ENCODE measurements around the gene OR52B2. TPM values are rescaled to one million over a fixed set of nuclear protein-coding genes. Genes with fewer than 3 reads are reported as not detected.
"Not testable (repeated sequence)": the region's sequence is repeated elsewhere in the genome, so short reads cannot be mapped to it uniquely, and the experiment has no call there.

OR52B2 gene
- total RNA-seq, 5 donors from 2014 or later (not counting 1 experiment from before 2014, with no cell fraction given), result not detected

- ChIA-PET POLR2A (no interaction called here), CTCF (no interaction called here)
- no peak overlapping the region for H3K27ac Mint-ChIP-seq
- H3K9me3 Mint-ChIP-seq, result no peaks in the 10 kb centered on the region
- no peaks in the 10 kb centered on the region for H3K36me3 Mint-ChIP-seq
- H3K27me3 Mint-ChIP-seq, result no peaks in the 10 kb centered on the region
- ATAC-seq (replicated peaks in 1 of 4) (no peak), DNase-seq (no peak)
- H3K4me3 ChIP-seq (ENCODE audit: control insufficient read depth in 1 of 2, extremely low read depth in 1 of 2, low read length in 1 of 2), result no peak overlapping the region
- no peak overlapping the region for H3K4me3 Mint-ChIP-seq
- no peaks in the 10 kb centered on the region for H3K27me3 ChIP-seq (replicated peaks in 1 of 2; ENCODE audit: control insufficient read depth in 2 of 2, extremely low read depth in 1 of 2, insufficient read depth in 2 of 2, low read length in 1 of 2)
- no peaks in the 10 kb centered on the region for H3K9me3 ChIP-seq
- H3K4me1 Mint-ChIP-seq, result peaks cover 0 to 8% (median 7%) of the 10 kb centered on the region in 3 donors
- no peak overlapping the region for H3K27ac ChIP-seq (ENCODE audit: low read length)
- H3K4me1 ChIP-seq (ENCODE audit: control insufficient read depth in 1 of 2, extremely low read depth in 1 of 2, insufficient read depth in 2 of 2, low read length in 2 of 2), result no peaks in the 10 kb centered on the region
- no peaks in the 10 kb centered on the region for H3K36me3 ChIP-seq (ENCODE audit: control insufficient read depth in 2 of 2, extremely low read depth in 1 of 2, insufficient read depth in 1 of 2, low read length in 1 of 2)
Measured at GRCh38 chr11:6191742-6192141, 21.6 kb upstream of the OR52B2 start.

GRCh38 chr11:6175440-6175839 lies 5.3 kb upstream of the OR52B2 start:
- ATAC-seq (replicated peaks in 1 of 4) (no peak), DNase-seq (no peak)
- no peaks in the 10 kb centered on the region for H3K36me3 ChIP-seq (ENCODE audit: control insufficient read depth in 2 of 2, extremely low read depth in 1 of 2, insufficient read depth in 1 of 2, low read length in 1 of 2)
- Mint-ChIP-seq H3K4me1 (peaks cover 7 to 16% (median 11%) of the 10 kb centered on the region in 3 donors), H3K4me3 (no peak overlapping the region), H3K36me3 (no peaks in the 10 kb centered on the region), H3K27ac (no peak overlapping the region), H3K9me3 (peaks cover 0 to 9% (median 0%) of the 10 kb centered on the region in 3 donors), H3K27me3 (peaks cover 12 to 13% of the 10 kb centered on the region in 2 donors)
- H3K4me3 ChIP-seq (ENCODE audit: control insufficient read depth in 1 of 2, extremely low read depth in 1 of 2, low read length in 1 of 2), result no peak overlapping the region
- ChIA-PET POLR2A (interaction anchor here in 1 of 2 donors (0.9 kb wide), 1 partner anchor 62 kb away, joined by 4 read pairs; no protein-coding TSS in a partner anchor), CTCF (no interaction called here)
- no peaks in the 10 kb centered on the region for H3K9me3 ChIP-seq
- peaks cover 0 to 2% of the 10 kb centered on the region in 2 experiments for H3K4me1 ChIP-seq (ENCODE audit: control insufficient read depth in 1 of 2, extremely low read depth in 1 of 2, insufficient read depth in 2 of 2, low read length in 2 of 2)
- 68% methylated on average over 2 of the region's 2 CpGs for WGBS (ENCODE audit: insufficient coverage)
- no peaks in the 10 kb centered on the region for H3K27me3 ChIP-seq (replicated peaks in 1 of 2; ENCODE audit: control insufficient read depth in 2 of 2, extremely low read depth in 1 of 2, insufficient read depth in 2 of 2, low read length in 1 of 2)
- no peak overlapping the region for H3K27ac ChIP-seq (ENCODE audit: low read length)

DNA sequence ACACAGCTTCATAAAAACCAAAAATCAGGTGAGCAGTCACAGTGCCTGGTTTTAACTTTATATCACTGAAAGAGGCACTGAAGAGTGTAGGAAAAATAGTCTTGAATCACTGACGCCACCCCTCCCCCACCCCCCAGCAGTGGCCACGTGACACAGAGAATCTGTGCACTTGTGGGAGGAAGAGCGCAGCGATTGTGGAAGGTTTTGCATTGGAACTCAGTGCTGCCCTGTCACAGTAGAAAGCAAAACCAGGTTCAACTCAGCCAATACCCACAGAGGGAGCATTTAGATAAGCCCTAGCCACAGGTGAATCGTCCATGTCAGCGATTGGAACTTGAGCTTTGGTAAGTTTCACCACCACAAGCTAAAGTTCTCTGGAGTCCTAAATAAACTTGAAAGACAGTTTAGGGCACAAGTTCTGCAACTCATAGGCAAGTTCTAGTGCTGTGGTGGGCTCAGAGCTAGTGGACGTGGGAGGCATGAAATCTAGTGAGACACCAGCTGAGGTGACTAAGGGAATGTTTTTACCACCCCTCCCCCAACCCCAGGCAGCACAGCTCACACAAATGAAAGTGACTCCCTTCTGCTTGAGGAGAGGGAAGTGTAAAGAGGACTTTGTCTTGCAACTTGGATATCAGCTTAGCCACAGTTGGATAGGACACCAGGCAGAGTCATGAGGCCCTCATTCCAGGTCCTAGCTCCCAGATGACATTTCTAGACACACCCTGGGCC lies 13.3 kb downstream of the OR52B2 start:
- Histone ChIP-seq H3K36me3 (ENCODE audit: control insufficient read depth in 2 of 2, extremely low read depth in 1 of 2, insufficient read depth in 1 of 2, low read length in 1 of 2) (no peaks in the 10 kb centered on the region), H3K27ac (ENCODE audit: low read length) (no peak overlapping the region), H3K4me3 (ENCODE audit: control insufficient read depth in 1 of 2, extremely low read depth in 1 of 2, low read length in 1 of 2) (no peak overlapping the region), H3K9me3 (no peaks in the 10 kb centered on the region), H3K27me3 (replicated peaks in 1 of 2; ENCODE audit: control insufficient read depth in 2 of 2, extremely low read depth in 1 of 2, insufficient read depth in 2 of 2, low read length in 1 of 2) (no peaks in the 10 kb centered on the region), H3K4me1 (ENCODE audit: control insufficient read depth in 1 of 2, extremely low read depth in 1 of 2, insufficient read depth in 2 of 2, low read length in 2 of 2) (no peaks in the 10 kb centered on the region)
- ATAC-seq (replicated peaks in 1 of 4) (no peak), DNase-seq (no peak)
- Mint-ChIP-seq H3K9me3 (no peaks in the 10 kb centered on the region), H3K36me3 (no peaks in the 10 kb centered on the region), H3K4me3 (no peak overlapping the region), H3K27me3 (peaks cover 2 to 16% of the 10 kb centered on the region in 2 donors), H3K4me1 (no peaks in the 10 kb centered on the region), H3K27ac (no peak overlapping the region)
- ChIA-PET POLR2A (no interaction called here), CTCF (interaction anchor here in 1 of 2 donors (0.5 kb wide), 1 partner anchor 203 kb away, joined by 4 read pairs; no protein-coding TSS in a partner anchor)
- WGBS (ENCODE audit: insufficient coverage), result 75% methylated on average over 4 of the region's 7 CpGs

- Histone ChIP-seq H3K27ac (ENCODE audit: low read length) (no peak overlapping the region), H3K27me3 (replicated peaks in 1 of 2; ENCODE audit: control insufficient read depth in 2 of 2, extremely low read depth in 1 of 2, insufficient read depth in 2 of 2, low read length in 1 of 2) (no peaks in the 10 kb centered on the region), H3K4me3 (ENCODE audit: control insufficient read depth in 1 of 2, extremely low read depth in 1 of 2, low read length in 1 of 2) (no peak overlapping the region), H3K9me3 (no peaks in the 10 kb centered on the region), H3K4me1 (ENCODE audit: control insufficient read depth in 1 of 2, extremely low read depth in 1 of 2, insufficient read depth in 2 of 2, low read length in 2 of 2) (no peaks in the 10 kb centered on the region), H3K36me3 (ENCODE audit: control insufficient read depth in 2 of 2, extremely low read depth in 1 of 2, insufficient read depth in 1 of 2, low read length in 1 of 2) (no peaks in the 10 kb centered on the region)
- ATAC-seq (replicated peaks in 1 of 4), result no peak
- CTCF ChIA-PET, result no interaction called here
- POLR2A ChIA-PET, result no interaction called here
- Mint-ChIP-seq H3K36me3 (no peaks in the 10 kb centered on the region), H3K27me3 (peaks cover 4 to 13% of the 10 kb centered on the region in 2 donors), H3K9me3 (peaks cover 0 to 3% (median 0%) of the 10 kb centered on the region in 3 donors), H3K4me3 (no peak overlapping the region), H3K4me1 (no peaks in the 10 kb centered on the region), H3K27ac (no peak overlapping the region)
- 85% methylated on average over 2 of the region's 2 CpGs for WGBS (ENCODE audit: insufficient coverage)
- DNase-seq, result no peak
Measured at GRCh38 chr11:6152126-6152525, 18.0 kb downstream of the OR52B2 start.

- ATAC-seq (replicated peaks in 1 of 4) (no peak), DNase-seq (no peak)
- H3K4me3 Mint-ChIP-seq, result no peak overlapping the region
- H3K27me3 Mint-ChIP-seq, result peaks cover 2 to 13% of the 10 kb centered on the region in 2 donors
- Histone ChIP-seq H3K4me3 (ENCODE audit: control insufficient read depth in 1 of 2, extremely low read depth in 1 of 2, low read length in 1 of 2) (no peak overlapping the region), H3K27me3 (replicated peaks in 1 of 2; ENCODE audit: control insufficient read depth in 2 of 2, extremely low read depth in 1 of 2, insufficient read depth in 2 of 2, low read length in 1 of 2) (no peaks in the 10 kb centered on the region), H3K27ac (ENCODE audit: low read length) (no peak overlapping the region), H3K36me3 (ENCODE audit: control insufficient read depth in 2 of 2, extremely low read depth in 1 of 2, insufficient read depth in 1 of 2, low read length in 1 of 2) (no peaks in the 10 kb centered on the region), H3K9me3 (no peaks in the 10 kb centered on the region), H3K4me1 (ENCODE audit: control insufficient read depth in 1 of 2, extremely low read depth in 1 of 2, insufficient read depth in 2 of 2, low read length in 2 of 2) (no peaks in the 10 kb centered on the region)
- no peaks in the 10 kb centered on the region for H3K4me1 Mint-ChIP-seq
- POLR2A ChIA-PET, result no interaction called here
- WGBS (ENCODE audit: insufficient coverage), result no CpG with 5 or more reads among the region's 1 CpG
- H3K9me3 Mint-ChIP-seq, result peaks cover 0 to 3% (median 0%) of the 10 kb centered on the region in 3 donors
- H3K27ac Mint-ChIP-seq, result no peak overlapping the region
- CTCF ChIA-PET, result interaction anchor here in 1 of 2 donors (0.6 kb wide), 1 partner anchor 227 kb away, joined by 4 read pairs; no protein-coding TSS in a partner anchor
- no peaks in the 10 kb centered on the region for H3K36me3 Mint-ChIP-seq
Measured at GRCh38 chr11:6151117-6151516, 19.0 kb downstream of the OR52B2 start.

GRCh38 chr11:6143737-6144136 lies 26.4 kb downstream of the OR52B2 start:
- 96% methylated on average over 4 of the region's 21 CpGs for WGBS (ENCODE audit: insufficient coverage)
- H3K27ac ChIP-seq (ENCODE audit: low read length); H3K36me3 ChIP-seq (ENCODE audit: control insufficient read depth in 2 of 2, extremely low read depth in 1 of 2, insufficient read depth in 1 of 2, low read length in 1 of 2); DNase-seq; CTCF ChIA-PET; H3K9me3 Mint-ChIP-seq; POLR2A ChIA-PET; H3K27me3 ChIP-seq (replicated peaks in 1 of 2; ENCODE audit: control insufficient read depth in 2 of 2, extremely low read depth in 1 of 2, insufficient read depth in 2 of 2, low read length in 1 of 2); ATAC-seq (replicated peaks in 1 of 4); H3K9me3 ChIP-seq; H3K4me3 ChIP-seq (ENCODE audit: control insufficient read depth in 1 of 2, extremely low read depth in 1 of 2, low read length in 1 of 2); H3K4me1 Mint-ChIP-seq; H3K27ac Mint-ChIP-seq; H3K4me3 Mint-ChIP-seq; H3K36me3 Mint-ChIP-seq; H3K4me1 ChIP-seq (ENCODE audit: control insufficient read depth in 1 of 2, extremely low read depth in 1 of 2, insufficient read depth in 2 of 2, low read length in 2 of 2): not testable (repeated sequence)
- H3K27me3 Mint-ChIP-seq, result peaks cover 8 to 14% of the 10 kb centered on the region in 2 donors
